Uterus (tissue), 4 donors: ENCODE results near the gene SHC2. TPM values are rescaled to one million over a fixed set of nuclear protein-coding genes. Genes with fewer than 3 reads are reported as not detected.

Experiments
- DNase-seq, 2 donors: peaks; one replicate each; pipeline ENCODE4 v3.0.0-alpha.2; 2019 to 2020
- H3K27ac ChIP-seq, 2 donors: fragments of 200-600 bp; sonication (generic); 1 replicate in 1 of 2; 2 replicates in 1 of 2; pipeline ENCODE4 v1.5.1; 2016 to 2018
- H3K27me3 ChIP-seq, 2 donors: fragments of 200-600 bp; sonication (generic); one replicate each; pipeline ENCODE4 v1.5.1; 2018 to 2019; ENCODE audit warnings: control low read depth in 1 of 2
- H3K36me3 ChIP-seq, 2 donors: fragments of 200-600 bp; sonication (generic); one replicate each; pipeline ENCODE4 v1.5.1; 2019; ENCODE audit warnings: control low read depth in 1 of 2
- H3K4me1 ChIP-seq, 2 donors: fragments of 200-600 bp; sonication (generic); one replicate each; pipeline ENCODE4 v1.5.1; 2018 to 2019; ENCODE audit warnings: control low read depth in 1 of 2
- H3K4me3 ChIP-seq, 2 donors: fragments of 200-600 bp; sonication (generic); 1 replicate in 1 of 2; 2 replicates in 1 of 2; pipeline ENCODE4 v1.5.1; 2018 to 2019; ENCODE audit warnings: mild to moderate bottlenecking in 1 of 2
- H3K9me3 ChIP-seq, 2 donors: fragments of 200-600 bp; sonication (generic); one replicate each; pipeline ENCODE4 v1.5.1; 2019; ENCODE audit warnings: control low read depth in 1 of 2
- CTCF ChIP-seq, 4 experiments: fragments of 200-600 bp in 2 of 4; fragments of 450-650 bp in 2 of 4; sonication (generic) in 2 of 4; IDR thresholded peaks; one replicate each; pipeline ENCODE4 v1.5.1; 2016 to 2019; ENCODE audit warnings: antibody characterized with exemption in 4 of 4, mild to moderate bottlenecking in 2 of 4, moderate library complexity in 1 of 4
- POLR2A ChIP-seq, 2 donors: fragments of 450-650 bp; IDR thresholded peaks; one replicate each; pipeline ENCODE4 v1.6.1; 2016; ENCODE audit warnings: antibody characterized with exemption in 2 of 2, mild to moderate bottlenecking in 1 of 2, moderate library complexity in 1 of 2
- intact Hi-C: fragments of 100-400 bp; cut with DNase I; formaldehyde crosslinking; loops from one replicate; pipeline ENCODE4 v1.15.1; 2023; ENCODE audit warnings: low total_unique reads
- total RNA-seq, 4 donors: library from RNA; depleted of rRNA in 3 of 4; stranded (reverse); fragments of >200 nt in 3 of 4; gene quantifications; one replicate each; pipeline versions ENCODE4 v1.1.0 to v1.2.4, GENCODE V29; 2014 to 2023
- donor health status: DM: yes; HTN: yes; CAD: no.

SHC2 gene
- total RNA-seq, 4 donors from 2014 or later: 2.9 to 43.6 (median 8.4) TPM

DNA sequence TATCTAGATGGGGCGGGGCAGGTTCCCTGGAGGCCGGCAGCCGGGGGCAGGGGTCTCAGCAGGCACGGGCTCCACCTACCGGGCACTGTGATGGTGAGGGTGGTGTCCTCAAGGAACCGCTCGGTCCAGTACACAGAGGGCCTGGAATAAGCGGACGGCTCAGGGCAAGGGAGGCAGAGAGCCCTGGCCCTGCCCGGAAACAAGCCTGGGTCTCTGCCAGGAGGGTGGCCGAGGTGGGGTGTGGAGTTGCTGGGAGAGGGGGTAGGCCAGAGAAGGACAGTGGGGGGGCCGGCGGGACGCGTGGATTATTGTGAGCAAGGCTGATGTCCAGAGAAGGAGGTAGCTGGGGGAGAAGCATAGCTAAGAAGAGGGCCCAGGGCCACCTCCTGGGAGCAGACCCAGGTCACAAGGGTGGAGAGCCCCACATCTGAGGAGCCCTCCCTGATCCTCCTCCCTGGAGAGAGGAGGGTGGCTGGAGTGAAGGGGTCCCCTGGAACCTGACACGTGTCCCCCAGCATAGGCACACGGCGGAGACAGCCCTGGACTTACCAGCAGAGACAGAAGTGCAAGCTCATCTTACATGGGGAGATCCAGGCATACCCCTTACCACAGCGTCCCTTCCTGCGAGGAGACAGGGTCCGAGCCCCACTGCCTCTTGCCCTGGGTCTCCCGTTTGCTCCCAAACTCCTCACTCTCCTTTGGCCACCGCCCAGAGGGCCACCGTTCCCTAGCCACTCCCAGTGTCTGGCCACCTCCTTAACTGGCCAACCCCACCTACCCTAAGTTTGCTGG lies 87.2 kb downstream of the SHC2 start:
- Histone ChIP-seq H3K27me3 (no peaks in the 10 kb centered on the region), H3K9me3 (no peaks in the 10 kb centered on the region), H3K27ac (no peak overlapping the region), H3K4me3 (no peak overlapping the region), H3K36me3 (no peaks in the 10 kb centered on the region), H3K4me1 (no peaks in the 10 kb centered on the region)
- intact Hi-C loops: no loop called here
- TF ChIP-seq CTCF (IDR thresholded peaks at IDR 0.05) (no peak), POLR2A (IDR thresholded peaks at IDR 0.05) (no peak)
- no peak for DNase-seq

DNA sequence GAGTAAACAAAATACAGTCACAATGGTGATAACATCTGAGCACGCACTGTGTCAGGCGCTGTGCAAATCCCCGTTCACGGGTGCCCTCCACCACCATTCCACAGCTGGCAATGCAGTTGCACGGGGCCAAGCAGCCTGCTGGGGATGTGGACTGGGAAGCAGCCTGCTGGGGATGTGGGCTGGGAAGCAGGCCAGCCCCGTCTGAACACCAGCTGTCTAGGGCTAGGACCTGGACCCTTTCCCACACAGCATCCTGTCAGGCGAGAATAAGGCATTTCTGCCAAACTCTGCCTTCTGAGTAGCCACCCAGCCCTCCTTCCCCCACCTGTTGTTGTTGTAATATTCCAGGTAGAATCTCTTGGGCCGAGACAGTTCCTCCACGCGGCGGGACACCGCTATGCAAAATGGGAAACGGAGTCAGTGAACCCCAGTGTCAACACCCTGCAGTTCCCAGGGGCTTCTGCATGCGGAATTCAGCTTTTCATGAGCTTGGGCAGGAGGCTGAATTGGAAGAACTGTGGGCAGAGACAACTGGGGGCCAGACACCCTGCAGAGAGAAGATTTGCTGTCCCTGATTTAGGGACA lies 88.4 kb downstream of the SHC2 start:
- Histone ChIP-seq H3K9me3 (no peaks in the 10 kb centered on the region), H3K27ac (no peak overlapping the region), H3K4me3 (no peak overlapping the region), H3K4me1 (no peaks in the 10 kb centered on the region), H3K36me3 (no peaks in the 10 kb centered on the region), H3K27me3 (no peaks in the 10 kb centered on the region)
- TF ChIP-seq CTCF (IDR thresholded peaks at IDR 0.05) (no peak), POLR2A (IDR thresholded peaks at IDR 0.05) (no peak)
- no peak for DNase-seq
- intact Hi-C loops: no loop called here

GRCh38 chr19:371501-372168 lies 89.2 kb downstream of the SHC2 start:
- TF ChIP-seq CTCF (IDR thresholded peaks at IDR 0.05) (no peak), POLR2A (IDR thresholded peaks at IDR 0.05) (no peak)
- Histone ChIP-seq H3K36me3 (no peaks in the 10 kb centered on the region), H3K4me1 (no peaks in the 10 kb centered on the region), H3K27ac (no peak overlapping the region), H3K9me3 (no peaks in the 10 kb centered on the region), H3K27me3 (no peaks in the 10 kb centered on the region), H3K4me3 (no peak overlapping the region)
- no peak for DNase-seq
- intact Hi-C loops: no loop called here

- Histone ChIP-seq H3K4me1 (no peaks in the 10 kb centered on the region), H3K27ac (no peak overlapping the region), H3K4me3 (no peak overlapping the region), H3K9me3 (no peaks in the 10 kb centered on the region), H3K27me3 (no peaks in the 10 kb centered on the region), H3K36me3 (no peaks in the 10 kb centered on the region)
- TF ChIP-seq CTCF (IDR thresholded peaks at IDR 0.05) (no peak), POLR2A (IDR thresholded peaks at IDR 0.05) (no peak)
- intact Hi-C loops: no loop called here
- no peak for DNase-seq
Observed at GRCh38 chr19:370641-371330, 90.0 kb downstream of the SHC2 start.
